ENCODE data around the gene CACNA1F.

The CACNA1F gene

DNA sequence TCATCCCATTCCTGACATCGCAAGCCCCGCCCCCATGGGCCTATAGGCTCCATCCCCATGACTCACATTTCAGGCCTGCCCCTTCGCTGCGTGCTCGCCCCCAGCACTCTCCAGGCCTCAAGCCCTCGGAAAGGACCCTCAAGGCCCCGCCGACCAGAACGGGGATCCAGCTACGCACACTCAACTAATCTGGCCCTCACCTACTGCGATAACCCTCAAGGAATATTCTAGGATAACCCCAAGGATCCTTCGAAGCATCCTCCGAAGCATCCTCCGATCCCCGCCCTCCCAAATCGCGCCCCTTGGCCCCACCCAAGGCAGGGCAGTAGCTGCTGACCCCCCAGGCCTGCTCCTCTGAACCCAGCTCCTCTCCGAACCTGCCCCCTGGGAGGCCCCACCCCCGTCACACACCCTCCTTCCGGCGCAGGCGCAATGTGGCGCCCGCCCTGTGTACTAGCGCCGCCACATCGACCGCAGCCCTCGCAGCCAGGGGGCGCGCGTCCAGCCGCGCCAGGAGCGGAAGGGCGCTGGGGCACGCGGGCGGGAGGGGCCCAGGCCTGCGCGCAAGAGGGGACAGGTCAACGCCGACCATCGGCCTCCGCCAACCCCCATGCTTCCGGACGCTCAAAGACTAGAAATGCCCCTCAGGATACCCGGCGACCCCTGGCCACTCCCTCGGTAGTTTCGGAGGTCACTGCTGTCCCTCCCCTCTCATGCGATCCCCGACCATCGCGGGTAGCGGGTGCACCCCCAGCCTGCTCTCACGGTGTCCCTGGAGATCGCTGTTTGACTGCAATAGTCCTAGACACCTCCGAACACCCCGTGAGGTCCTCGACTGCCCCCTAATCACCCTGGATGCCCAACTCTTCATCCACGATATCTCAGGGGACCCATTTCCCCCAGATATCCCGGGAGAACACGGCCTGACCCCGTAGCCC, 77.0 kb downstream of the CACNA1F start:
- DNase-seq (ENCODE audit: low read depth in 1 of 2, low spot score in 1 of 2) = peak; percentile 56 to 72

DNA sequence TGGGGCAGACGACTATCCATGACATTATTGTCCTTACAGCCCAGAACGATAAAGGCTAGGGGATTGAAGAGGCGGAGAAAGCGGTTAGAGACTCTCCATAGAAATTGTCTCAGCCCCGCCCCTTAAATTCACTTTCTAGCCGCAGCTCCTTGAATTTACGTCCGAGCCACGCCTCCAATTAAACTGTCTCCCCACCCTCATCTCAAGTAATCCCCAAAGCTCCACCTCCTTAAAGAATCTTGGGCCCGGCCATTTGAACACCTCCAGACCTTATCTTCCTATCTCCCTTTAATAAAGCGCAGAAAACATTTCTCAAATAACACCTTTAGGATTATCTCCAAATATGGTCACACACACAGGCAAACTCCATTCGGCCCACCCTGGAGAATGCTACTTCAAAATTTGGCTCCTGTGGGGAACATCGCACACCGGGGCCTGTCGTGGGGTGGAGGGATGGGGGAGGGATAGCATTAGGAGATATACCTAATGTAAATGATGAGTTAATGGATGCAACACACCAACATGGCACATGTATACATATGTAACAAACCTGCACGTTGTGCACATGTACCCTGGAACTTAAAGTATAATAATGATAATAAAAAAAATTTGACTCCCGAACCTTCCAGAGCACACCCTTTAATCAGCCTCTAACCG, 77.8 kb downstream of the CACNA1F start:
- no peak for DNase-seq (ENCODE audit: low read depth in 1 of 2, low spot score in 1 of 2)

Measured in activated CD4-positive, alpha-beta T cell treated with anti-CD3 and anti-CD28 coated beads, Interleukin-2, amount 50 U/mL, for 24 hours (primary cell).